SU-DHL-6 (cell line): ENCODE results near the gene DNAJC30.

Source experiments
- H2AFZ ChIP-seq: fragments of 200-600 bp; sonication (generic); 2 replicates; pipeline ENCODE4 v1.6.1; 2014; ENCODE audit warnings: low read depth, mild to moderate bottlenecking, moderate library complexity, mixed read lengths, antibody characterized with exemption, low read length; ENCODE audit not compliant: severe bottlenecking
- H3F3A ChIP-seq: fragments of 200-600 bp; shearing (Covaris generic); 2 replicates; pipeline ENCODE4 v1.6.0; 2016; ENCODE audit warnings: antibody characterized with exemption, mild to moderate bottlenecking; ENCODE audit not compliant: insufficient read depth
- H3K27ac ChIP-seq: fragments of 200-600 bp; sonication (generic); 2 replicates; pipeline ENCODE4 v1.5.1; 2016; ENCODE audit warnings: low read depth, mild to moderate bottlenecking, low read length, moderate library complexity, mixed read lengths
- H3K27me3 ChIP-seq: fragments of 200-600 bp; sonication (generic), shearing (Covaris generic); 2 replicates; pipeline ENCODE4 v1.6.0; 2014; ENCODE audit warnings: mild to moderate bottlenecking, low read length
- H3K36me3 ChIP-seq: fragments of 200-600 bp; sonication (generic); 2 replicates; pipeline ENCODE4 v1.6.1; 2014; ENCODE audit warnings: mild to moderate bottlenecking, low read length, mixed read lengths
- H3K4me2 ChIP-seq: fragments of 300-600, 200-600 bp; shearing (Covaris generic), sonication (generic); 2 replicates; pipeline ENCODE4 v1.6.0; 2014; ENCODE audit warnings: low read length, low read depth, mild to moderate bottlenecking; ENCODE audit not compliant: poor library complexity, severe bottlenecking
- H3K4me3 ChIP-seq: fragments of 200-600 bp; sonication (generic); 2 replicates; pipeline ENCODE4 v1.5.1; 2014; ENCODE audit warnings: antibody characterized with exemption, low read length, mild to moderate bottlenecking, mixed read lengths; ENCODE audit not compliant: insufficient read depth, poor library complexity, severe bottlenecking
- H3K79me2 ChIP-seq: fragments of 200-600 bp; sonication (generic); 2 replicates; pipeline ENCODE4 v1.6.1; 2014; ENCODE audit warnings: mild to moderate bottlenecking, low read length, moderate library complexity; ENCODE audit not compliant: insufficient read depth
- H3K9ac ChIP-seq: fragments of 200-600 bp; sonication (generic); 2 replicates; pipeline ENCODE4 v1.7.0; 2014; ENCODE audit warnings: mild to moderate bottlenecking, low read length
- H3K9me2 ChIP-seq: fragments of 200-600 bp; sonication (generic); replicated peaks from 2 replicates; pipeline ENCODE4 v1.6.1; 2014; ENCODE audit warnings: low read length; ENCODE audit not compliant: insufficient read depth
- H3K9me3 ChIP-seq: fragments of 200-600 bp; sonication (generic); 2 replicates; pipeline ENCODE4 v1.6.1; 2014; ENCODE audit warnings: low read length, mixed read lengths; ENCODE audit not compliant: insufficient read depth
- H4K20me1 ChIP-seq: fragments of 200-600 bp; sonication (generic); 2 replicates; pipeline ENCODE4 v1.6.1; 2014; ENCODE audit warnings: low read depth, mild to moderate bottlenecking, antibody characterized with exemption, low read length, moderate library complexity, mixed read lengths
- CTCF ChIP-seq: fragments of 200-600 bp; sonication (generic); IDR thresholded peaks from one replicate; pipeline ENCODE4 v1.5.1; 2017; ENCODE audit warnings: antibody characterized with exemption, mild to moderate bottlenecking, low read length, moderate library complexity; ENCODE audit not compliant: insufficient read depth, poor library complexity, severe bottlenecking
- EZH2phosphoT487 ChIP-seq: fragments of 200-600 bp; sonication (generic), shearing (Covaris generic); conservative IDR thresholded peaks from 2 replicates; pipeline ENCODE4 v1.6.1; 2018; ENCODE audit warnings: mild to moderate bottlenecking, antibody characterized with exemption, low read length, moderate library complexity, mixed read lengths

Gene DNAJC30

DNA sequence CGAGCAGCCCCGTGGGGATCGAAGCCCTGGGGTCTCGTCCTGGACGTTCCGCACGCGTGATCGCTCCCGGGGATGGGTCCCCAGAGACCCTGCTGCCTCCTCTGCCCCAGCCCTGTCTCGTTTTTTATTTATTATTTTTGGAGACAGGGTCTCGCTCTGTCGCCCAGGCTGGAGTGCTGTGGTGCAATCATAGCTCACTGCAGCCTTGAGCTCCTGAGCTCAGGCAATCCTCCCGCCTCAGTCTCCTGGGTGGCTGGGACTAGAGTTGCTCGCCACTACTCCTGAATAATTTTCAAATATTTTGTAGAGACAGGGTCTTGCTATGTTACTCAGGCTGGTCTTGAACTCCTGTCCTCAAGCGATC lies 36.5 kb upstream of the DNAJC30 start:
- no peaks in the 10 kb centered on the region for H3K27me3 ChIP-seq
- no peak for TF ChIP-seq CTCF
- TF ChIP-seq EZH2phosphoT487 = no peak
- peak overlapping the region; percentile 53 for H2AFZ ChIP-seq

DNA sequence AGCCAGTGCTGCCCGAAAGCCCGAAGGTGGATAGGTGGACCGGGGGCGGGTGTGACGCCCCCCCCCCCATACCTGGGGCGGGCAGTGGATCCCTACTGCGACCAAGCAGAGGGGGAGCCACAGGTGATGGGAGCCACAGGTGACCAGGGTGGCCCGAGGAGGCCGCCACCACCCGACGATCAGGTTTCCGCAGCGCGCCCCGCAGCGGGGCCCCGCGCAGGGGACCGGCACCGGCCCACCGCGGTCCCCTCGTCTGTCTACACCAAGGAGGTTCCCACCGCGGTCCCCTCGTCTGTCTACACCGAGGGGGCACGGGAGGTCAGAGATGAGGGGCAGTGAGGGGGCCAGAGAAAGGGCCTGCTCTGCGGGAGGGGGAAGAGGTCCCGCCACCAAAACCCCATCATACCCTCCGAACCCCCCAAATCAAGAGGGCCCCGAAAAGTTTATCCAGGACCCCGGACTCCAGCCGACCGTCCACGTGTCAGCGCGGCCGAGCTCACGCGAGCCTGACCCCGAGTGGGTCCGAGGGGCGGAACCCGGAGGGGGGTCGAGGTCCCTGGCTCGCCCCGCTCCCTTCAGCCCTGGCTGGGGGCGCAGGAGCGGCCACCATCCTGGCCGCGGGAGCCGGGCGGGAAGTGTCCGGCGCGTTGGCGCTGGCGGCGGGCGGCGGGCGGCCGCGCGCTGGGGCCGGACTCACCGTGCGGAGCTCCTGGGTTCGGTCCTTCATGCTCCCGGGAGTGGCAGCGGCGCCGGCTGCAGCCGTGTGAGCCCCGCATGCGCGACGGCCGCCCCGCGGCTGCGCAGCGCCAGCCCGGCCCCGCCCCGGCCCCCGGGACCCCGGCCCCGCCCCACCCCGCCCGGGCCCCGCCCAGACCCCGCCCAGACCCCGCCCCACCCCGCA lies 35.9 kb upstream of the DNAJC30 start, which contains the start of gene STX1A:
Gene STX1A (minus strand): TSS at position 765 of the 901 bp plus-strand sequence. CDS start 38 bp downstream, at position 727.
- Histone ChIP-seq H3K79me2 (no peaks in the 10 kb centered on the region), H3K27ac (no peak within 1 kb of the TSS), H3K36me3 (no peaks in the 10 kb centered on the region), H3K4me3 (peak within 1 kb of the TSS; percentile 88), H3K27me3 (no peaks in the 10 kb centered on the region), H3K9ac (peak within 1 kb of the TSS; percentile 97), H3K9me3 (no peaks in the 10 kb centered on the region), H2AFZ (peak within 1 kb of the TSS; percentile 99), H4K20me1 (0 out of 2 replicates have a peak, but pooled peaks cover 2% of the 10 kb centered on the region), H3K4me2 (peak within 1 kb of the TSS; percentile 96), H3F3A (no peaks in the 10 kb centered on the region), H3K9me2 (no peaks in the 10 kb centered on the region)
- TF ChIP-seq EZH2phosphoT487 (no peak; the same call in 1 of the 2 replicates), CTCF (no peak)

More for the DNA sequence above, 36.5 kb upstream of the DNAJC30 start:
- no peaks in the 10 kb centered on the region for H3K9me3 ChIP-seq
- no peaks in the 10 kb centered on the region for H3K36me3 ChIP-seq
- H3K4me2 ChIP-seq = peak overlapping the region; percentile 67
- no peaks in the 10 kb centered on the region for H3F3A ChIP-seq
- no peaks in the 10 kb centered on the region for H3K9me2 ChIP-seq
- no peaks in the 10 kb centered on the region for H3K79me2 ChIP-seq
- H3K27ac ChIP-seq = no peak overlapping the region
- H4K20me1 ChIP-seq = 0 out of 2 replicates have a peak, but pooled peaks cover 2% of the 10 kb centered on the region
- peak overlapping the region; percentile 59 for H3K4me3 ChIP-seq
- peak overlapping the region; percentile 36; the same call in 1 of the 2 replicates for H3K9ac ChIP-seq

DNA sequence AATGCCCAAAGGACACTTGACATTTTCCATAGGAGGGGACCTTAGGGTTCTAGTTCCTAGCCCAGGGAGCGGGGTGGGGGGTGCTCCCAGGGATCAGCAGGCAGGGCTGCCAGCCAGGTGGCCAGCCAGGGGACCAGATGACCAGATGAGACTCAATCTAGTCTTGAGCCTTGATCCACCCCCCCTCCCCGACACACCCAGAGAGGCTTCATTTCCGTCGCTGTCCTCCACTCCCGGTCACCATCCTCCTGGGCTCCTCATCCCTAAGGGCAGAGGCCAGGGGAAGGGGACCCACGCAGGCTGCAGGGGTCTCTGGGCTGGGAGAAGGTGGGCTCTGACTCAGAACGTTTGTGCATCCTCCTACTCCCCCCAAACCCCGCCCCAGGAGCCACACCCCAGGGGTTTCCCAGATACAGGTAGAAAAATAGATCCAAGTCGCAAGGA lies 35.2 kb upstream of the DNAJC30 start:
- Histone ChIP-seq H3K4me3 (peak overlapping the region; percentile 88), H3K9ac (peak overlapping the region; percentile 97), H4K20me1 (0 out of 2 replicates have a peak, but pooled peaks cover 2% of the 10 kb centered on the region), H3K9me3 (no peaks in the 10 kb centered on the region), H3K36me3 (no peaks in the 10 kb centered on the region), H3K4me2 (peak overlapping the region; percentile 96), H3K9me2 (no peaks in the 10 kb centered on the region), H3K79me2 (no peaks in the 10 kb centered on the region), H3F3A (no peaks in the 10 kb centered on the region), H2AFZ (no peak overlapping the region), H3K27ac (no peak overlapping the region), H3K27me3 (no peaks in the 10 kb centered on the region)
- no peak for TF ChIP-seq CTCF
- TF ChIP-seq EZH2phosphoT487 = no peak
